Measurements from ENCODE around the gene GMDS.

The GMDS gene

GRCh38 chr6:2026133-2026532 is 219.3 kb downstream of the GMDS start:
- in situ Hi-C loops (cut with HindIII; ENCODE audit: low sequenced_read_pairs), result no loop called here

GRCh38 chr6:2021713-2022125 is 223.7 kb downstream of the GMDS start:
- in situ Hi-C loops (cut with HindIII; ENCODE audit: low sequenced_read_pairs), result no loop called here

GRCh38 chr6:2020909-2021308 is 224.5 kb downstream of the GMDS start:
- in situ Hi-C loops (cut with HindIII; ENCODE audit: low sequenced_read_pairs), result no loop called here

- in situ Hi-C loops (cut with HindIII; ENCODE audit: low sequenced_read_pairs), result no loop called here
Observed at GRCh38 chr6:2019051-2019450, 226.4 kb downstream of the GMDS start.

GRCh38 chr6:2016040-2016439 is 229.4 kb downstream of the GMDS start:
- in situ Hi-C loops (cut with HindIII; ENCODE audit: low sequenced_read_pairs), result no loop called here

GRCh38 chr6:2008383-2008976 is 236.9 kb downstream of the GMDS start:
- in situ Hi-C loops (cut with HindIII; ENCODE audit: low sequenced_read_pairs), result no loop called here

DNA sequence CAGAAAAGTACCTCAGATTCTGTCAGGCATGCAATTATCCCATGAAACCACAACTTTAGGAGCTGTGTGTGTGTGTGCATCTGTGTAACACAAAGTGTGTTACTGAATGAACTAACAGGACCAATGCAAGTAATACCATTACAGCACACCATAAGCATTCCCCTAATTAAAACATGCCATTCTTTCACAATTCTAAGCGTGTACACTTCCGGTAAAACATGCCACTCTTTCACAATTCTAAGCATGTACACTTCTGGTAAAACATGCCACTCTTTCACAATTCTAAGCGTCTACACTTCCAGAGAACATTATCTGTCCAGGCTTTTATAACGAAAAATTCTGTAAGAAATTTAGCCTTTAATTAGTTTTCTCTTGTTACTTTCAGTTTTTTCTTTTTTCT is 238.2 kb downstream of the GMDS start:
- in situ Hi-C loops (cut with HindIII; ENCODE audit: low sequenced_read_pairs), result no loop called here

- in situ Hi-C loops (cut with HindIII; ENCODE audit: low sequenced_read_pairs), result no loop called here
Observed at GRCh38 chr6:2004888-2005287, 240.5 kb downstream of the GMDS start.

- in situ Hi-C loops (cut with HindIII; ENCODE audit: low sequenced_read_pairs), result no loop called here
Observed at GRCh38 chr6:2000962-2001361, 244.4 kb downstream of the GMDS start.

DNA sequence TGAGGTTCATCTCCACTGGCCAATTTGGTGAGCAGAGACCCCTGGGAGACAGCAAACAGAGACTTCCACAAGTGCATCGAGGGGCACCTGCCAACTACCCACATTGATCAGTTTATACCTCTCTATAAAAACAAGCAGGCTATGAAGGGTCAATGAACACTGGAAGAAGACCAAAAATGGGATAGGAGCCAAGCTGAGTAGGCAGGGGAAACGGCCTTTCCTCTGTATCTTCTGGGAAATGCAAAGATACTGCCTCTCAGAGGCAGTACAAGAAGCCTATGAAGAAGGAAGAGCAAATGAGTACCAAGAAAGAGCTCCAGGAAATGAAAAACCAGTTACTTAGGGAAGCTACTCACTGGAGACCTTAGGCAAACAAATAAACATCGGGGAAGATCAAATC is 247.7 kb downstream of the GMDS start:
- in situ Hi-C loops (cut with HindIII; ENCODE audit: low sequenced_read_pairs), result no loop called here

DNA sequence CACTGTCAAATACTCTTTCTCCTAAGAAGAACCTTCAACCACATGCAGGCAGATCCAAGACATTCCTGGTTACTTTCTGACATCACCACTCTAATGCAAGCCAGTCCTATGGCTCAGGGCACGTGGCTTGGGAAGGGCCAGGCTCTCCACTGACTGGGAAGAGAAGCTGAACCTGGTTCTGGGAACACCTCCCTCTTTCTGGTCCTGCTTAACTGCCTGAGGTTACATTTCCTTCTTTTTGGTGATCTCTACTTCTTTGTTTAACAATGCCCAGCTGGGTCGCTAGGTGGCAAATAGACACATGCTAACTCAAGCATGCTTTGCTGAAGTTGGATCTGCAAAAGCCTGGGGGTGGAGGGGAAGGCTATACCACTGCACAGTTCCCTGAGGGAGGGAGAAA is 249.8 kb downstream of the GMDS start:
- in situ Hi-C loops (cut with HindIII; ENCODE audit: low sequenced_read_pairs), result no loop called here

GRCh38 chr6:1993042-1993441 is 252.4 kb downstream of the GMDS start:
- in situ Hi-C loops (cut with HindIII; ENCODE audit: low sequenced_read_pairs), result no loop called here

GRCh38 chr6:1991332-1991878 is 254.0 kb downstream of the GMDS start:
- in situ Hi-C loops (cut with HindIII; ENCODE audit: low sequenced_read_pairs), result no loop called here

GRCh38 chr6:1988843-1989242 is 256.6 kb downstream of the GMDS start:
- in situ Hi-C loops (cut with HindIII; ENCODE audit: low sequenced_read_pairs), result no loop called here

DNA sequence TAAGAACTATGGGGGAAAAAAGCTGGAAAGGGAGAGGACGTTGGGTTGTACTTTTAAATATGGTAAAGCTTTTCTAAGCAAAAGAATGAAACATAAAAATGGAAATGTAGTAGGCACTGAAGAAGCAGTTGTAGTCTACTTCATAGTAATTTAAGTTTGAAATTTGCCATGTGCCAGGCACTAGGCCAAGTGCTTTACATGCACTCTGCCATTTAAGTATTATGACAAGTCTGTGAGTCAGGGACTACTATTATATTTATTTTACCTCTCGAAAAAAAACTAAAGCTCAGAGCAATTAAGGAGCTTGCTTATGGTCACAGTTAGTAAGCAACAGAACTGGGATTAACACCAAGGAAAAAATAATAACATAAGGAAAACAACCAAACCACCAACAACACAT is 257.8 kb downstream of the GMDS start:
- in situ Hi-C loops (cut with HindIII; ENCODE audit: low sequenced_read_pairs), result no loop called here

DNA sequence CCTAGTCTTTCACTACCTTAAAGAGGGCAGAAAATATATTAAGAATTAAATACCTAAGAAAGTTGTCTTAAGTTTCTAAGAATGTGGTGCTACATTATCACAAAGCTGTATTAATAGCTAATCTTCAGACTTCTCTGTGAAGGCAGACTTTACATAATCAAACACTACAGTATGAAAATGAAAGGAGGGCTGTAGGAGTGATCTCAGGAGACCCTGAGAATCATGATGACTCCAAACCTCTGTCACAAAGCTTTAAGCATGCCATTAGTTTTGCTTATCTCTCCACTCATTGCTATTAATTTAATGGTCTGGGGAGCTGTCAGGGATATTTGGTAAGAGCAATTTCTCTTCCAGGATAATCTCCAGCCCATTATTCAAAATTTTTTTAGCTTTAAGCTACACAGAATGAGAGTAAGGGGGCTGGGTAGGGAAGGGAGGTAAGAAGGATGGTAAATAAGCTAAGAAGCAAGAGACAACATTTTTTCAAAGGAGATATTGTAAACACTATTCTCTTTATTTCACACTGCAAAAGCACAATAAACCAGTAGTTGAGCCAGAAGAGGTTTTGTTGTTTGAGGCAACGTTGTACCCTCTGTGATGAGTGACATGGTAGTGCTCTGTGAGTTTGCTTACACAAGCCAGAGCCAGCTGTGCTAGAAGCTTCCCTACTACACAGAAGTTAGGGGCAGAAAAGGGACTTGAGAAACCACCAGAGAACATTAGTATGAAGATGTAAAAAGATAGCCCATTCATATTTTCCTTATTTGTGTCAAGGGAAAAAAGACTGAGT is 258.8 kb downstream of the GMDS start:
- in situ Hi-C loops (cut with HindIII; ENCODE audit: low sequenced_read_pairs), result no loop called here

DNA sequence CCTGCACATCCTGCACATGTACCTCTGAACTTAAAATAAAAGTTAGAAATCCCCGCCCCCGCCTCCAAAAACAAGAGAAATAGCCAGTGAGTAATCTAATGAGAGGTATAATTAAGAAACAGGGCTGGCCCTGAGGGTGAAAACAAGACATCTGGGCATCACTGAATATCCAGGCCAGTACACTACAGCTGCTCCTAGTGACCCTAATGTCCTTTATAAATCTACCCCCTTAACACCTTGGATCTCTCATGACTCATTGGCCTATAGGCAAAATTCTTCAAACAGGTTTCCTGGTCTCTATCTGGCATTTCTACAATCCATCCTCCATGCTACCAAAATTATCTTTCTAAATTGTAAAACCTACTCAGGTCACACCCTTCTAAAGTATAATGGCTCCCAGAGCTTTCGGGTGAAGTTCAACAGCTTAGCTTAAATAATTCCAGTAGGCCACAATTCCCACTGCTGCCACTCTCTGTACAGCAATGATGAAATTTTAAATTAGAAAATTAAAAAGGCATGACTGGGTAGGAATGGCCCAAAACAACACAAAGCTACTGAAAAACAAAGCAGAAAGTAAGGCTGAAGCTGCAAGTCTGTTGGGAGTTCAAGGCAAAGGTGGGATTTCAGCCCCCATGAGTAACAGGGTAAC is 260.9 kb downstream of the GMDS start:
- in situ Hi-C loops (cut with HindIII; ENCODE audit: low sequenced_read_pairs), result no loop called here

GRCh38 chr6:1983850-1984249 is 261.6 kb downstream of the GMDS start:
- in situ Hi-C loops (cut with HindIII; ENCODE audit: low sequenced_read_pairs), result no loop called here

DNA sequence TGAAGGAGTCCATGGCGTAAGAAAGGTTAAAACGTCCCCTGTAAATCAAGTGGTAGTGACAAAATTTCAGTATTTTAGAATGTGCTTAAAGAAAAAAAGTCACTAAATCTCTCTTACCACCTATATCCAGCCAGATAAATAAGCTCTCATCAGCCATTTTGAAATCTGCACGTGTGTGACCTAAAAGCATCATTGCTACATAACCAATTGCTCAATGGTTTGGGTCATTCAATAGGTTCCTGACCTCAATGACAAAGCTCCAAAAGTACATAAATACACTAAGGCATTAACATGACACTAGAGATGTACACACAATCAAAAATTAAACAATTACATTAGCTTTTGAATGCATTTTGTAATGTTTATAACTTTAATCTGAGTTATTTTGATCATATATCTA is 272.4 kb downstream of the GMDS start:
- in situ Hi-C loops (cut with HindIII; ENCODE audit: low sequenced_read_pairs), result no loop called here

GRCh38 chr6:1971612-1972011 is 273.8 kb downstream of the GMDS start:
- in situ Hi-C loops (cut with HindIII; ENCODE audit: low sequenced_read_pairs), result no loop called here

GRCh38 chr6:1970151-1970561 is 275.2 kb downstream of the GMDS start:
- in situ Hi-C loops (cut with HindIII; ENCODE audit: low sequenced_read_pairs), result no loop called here

DNA sequence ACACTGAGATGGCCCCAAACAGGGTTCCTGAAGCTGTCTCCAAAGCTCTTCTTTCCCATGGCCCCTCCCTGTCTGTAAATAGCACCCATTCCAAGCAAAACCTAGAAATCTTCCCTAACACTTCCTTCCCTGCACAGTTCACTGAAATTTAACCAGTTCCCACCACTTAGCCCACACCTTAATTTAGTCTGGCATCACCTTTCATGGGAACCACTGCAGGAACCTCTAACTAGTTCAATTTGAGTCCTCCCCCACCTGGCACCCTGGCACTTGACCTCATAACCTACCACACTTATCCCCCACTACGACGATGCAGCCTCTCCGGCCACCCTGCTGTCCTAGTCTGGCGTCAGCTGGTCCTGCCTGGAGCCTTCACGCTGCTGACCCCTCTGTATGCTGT is 278.7 kb downstream of the GMDS start:
- in situ Hi-C loops (cut with HindIII; ENCODE audit: low sequenced_read_pairs), result no loop called here

All from endothelial cell of hepatic sinusoid (primary cell).